Measurements from ENCODE around the gene PLOD1. TPM values are rescaled to one million over a fixed set of nuclear protein-coding genes. Genes with fewer than 3 reads are reported as not detected.

The PLOD1 gene
- total RNA-seq, 1 donor from 2014 or later, result 79.9 TPM

- Histone ChIP-seq H3K9me3 (no peaks in the 10 kb centered on the region), H3K27me3 (no peaks in the 10 kb centered on the region), H3K36me3 (peaks cover 27 to 57% of the 10 kb centered on the region in 2 donors), H3K4me1 (peaks cover 0 to 5% of the 10 kb centered on the region in 2 donors), H3K4me3 (no peak overlapping the region), H3K27ac (no peak overlapping the region)
- no peak for DNase-seq (ENCODE audit: low spot score in 2 of 2)
- intact Hi-C loops (cut with DNase I), result no loop called here
- no peak for TF ChIP-seq CTCF (IDR thresholded peaks at IDR 0.05)
Measured at GRCh38 chr1:11985171-11985570, 50.7 kb downstream of the PLOD1 start.

GRCh38 chr1:11985851-11986250 is 51.3 kb downstream of the PLOD1 start:
- no peak for DNase-seq (ENCODE audit: low spot score in 2 of 2)
- H3K27me3 ChIP-seq, result no peaks in the 10 kb centered on the region
- intact Hi-C loops (cut with DNase I), result no loop called here
- H3K4me1 ChIP-seq, result peaks cover 0 to 5% of the 10 kb centered on the region in 2 donors
- H3K4me3 ChIP-seq, result no peak overlapping the region
- H3K36me3 ChIP-seq, result peaks cover 34 to 64% of the 10 kb centered on the region in 2 donors
- no peak overlapping the region for H3K27ac ChIP-seq
- no peaks in the 10 kb centered on the region for H3K9me3 ChIP-seq
- TF ChIP-seq CTCF (IDR thresholded peaks at IDR 0.05), result no peak

- Histone ChIP-seq H3K4me1 (no peaks in the 10 kb centered on the region), H3K27ac (no peak overlapping the region), H3K36me3 (peaks cover 49 to 66% of the 10 kb centered on the region in 2 donors), H3K9me3 (no peaks in the 10 kb centered on the region), H3K27me3 (no peaks in the 10 kb centered on the region), H3K4me3 (no peak overlapping the region)
- intact Hi-C loops (cut with DNase I), result no loop called here
- TF ChIP-seq CTCF (IDR thresholded peaks at IDR 0.05), result no peak
- DNase-seq (ENCODE audit: low spot score in 2 of 2), result no peak
Measured at GRCh38 chr1:11989669-11990068, 55.2 kb downstream of the PLOD1 start.

DNA sequence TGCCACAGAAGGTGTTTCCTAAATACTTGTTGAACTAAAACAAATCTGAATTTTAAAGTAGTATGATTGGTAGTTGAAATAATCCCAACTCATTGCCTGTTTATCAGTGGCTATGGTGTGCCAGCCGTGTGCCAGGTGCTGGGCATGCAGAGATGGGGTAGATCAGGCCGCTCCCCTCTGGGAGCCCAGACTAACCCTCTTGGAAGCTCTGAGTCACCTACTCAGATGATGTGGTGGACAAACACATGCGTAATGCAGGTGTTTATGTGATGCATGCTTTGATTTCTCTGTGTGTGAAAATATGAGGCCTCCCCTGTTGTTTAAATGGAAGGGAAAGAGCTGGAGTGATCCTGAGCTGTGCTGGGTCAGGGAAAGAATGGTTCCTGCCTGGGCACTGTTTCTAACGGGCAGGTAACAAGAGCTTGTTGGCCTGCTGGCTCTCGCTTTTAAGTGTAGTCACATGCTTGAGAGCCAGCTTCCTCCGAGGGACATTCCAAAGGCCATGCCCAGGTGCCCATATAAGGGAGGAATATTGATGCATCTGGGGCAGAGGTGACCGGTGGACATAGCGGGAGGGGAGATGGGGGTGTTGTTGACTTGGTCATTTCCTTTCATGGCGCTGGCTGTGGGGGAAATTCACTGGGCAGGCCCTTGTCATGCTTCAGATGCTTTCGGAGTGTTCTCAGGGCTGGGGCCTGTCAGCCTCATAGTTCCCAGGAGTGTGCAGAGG is 56.0 kb downstream of the PLOD1 start:
- H3K36me3 ChIP-seq, result peaks cover 54 to 66% of the 10 kb centered on the region in 2 donors
- no peak for TF ChIP-seq CTCF (IDR thresholded peaks at IDR 0.05)
- no peak for DNase-seq (ENCODE audit: low spot score in 2 of 2)
- no peaks in the 10 kb centered on the region for H3K4me1 ChIP-seq
- H3K27me3 ChIP-seq, result no peaks in the 10 kb centered on the region
- no peaks in the 10 kb centered on the region for H3K9me3 ChIP-seq
- intact Hi-C loops (cut with DNase I), result no loop called here
- H3K27ac ChIP-seq, result no peak overlapping the region
- no peak overlapping the region for H3K4me3 ChIP-seq

DNA sequence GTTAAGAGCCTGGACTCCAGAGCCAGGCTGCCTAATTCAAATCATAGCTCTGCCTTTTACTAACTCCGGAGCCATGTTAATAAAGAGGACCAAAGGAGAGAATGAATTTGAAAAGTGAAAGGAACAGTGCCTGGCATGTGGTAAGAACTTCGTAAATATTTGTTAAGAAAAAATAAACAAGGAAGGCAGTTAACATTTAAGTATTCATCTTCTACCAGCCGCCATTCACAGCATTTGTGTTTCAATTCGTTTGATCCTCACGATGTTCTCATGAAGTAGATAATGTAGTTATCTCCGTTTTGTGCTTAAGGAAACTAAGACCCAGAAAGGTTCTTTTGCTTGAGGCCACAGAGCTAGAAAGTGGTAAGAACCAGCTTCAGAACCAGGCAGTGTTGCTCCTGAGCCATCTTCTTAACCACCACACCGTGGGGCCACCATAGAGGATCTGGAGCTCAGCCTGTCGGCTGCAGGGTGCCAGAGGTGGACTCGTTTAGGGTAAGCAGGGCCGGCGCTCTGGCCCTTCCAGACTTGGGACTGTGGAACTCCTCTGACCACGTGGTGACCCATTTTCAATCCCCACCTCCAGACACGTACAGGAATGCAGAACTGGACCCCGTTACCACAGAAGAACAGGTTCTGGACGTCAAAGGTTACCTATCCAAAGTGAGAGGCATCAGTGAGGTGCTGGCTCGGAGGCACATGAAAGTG is 57.6 kb downstream of the PLOD1 start:
- Histone ChIP-seq H3K4me3 (no peak overlapping the region), H3K27ac (no peak overlapping the region), H3K36me3 (peaks cover 66 to 75% of the 10 kb centered on the region in 2 donors), H3K9me3 (no peaks in the 10 kb centered on the region), H3K4me1 (no peaks in the 10 kb centered on the region), H3K27me3 (no peaks in the 10 kb centered on the region)
- no peak for TF ChIP-seq CTCF (IDR thresholded peaks at IDR 0.05)
- DNase-seq (ENCODE audit: low spot score in 2 of 2), result no peak
- intact Hi-C loops (cut with DNase I), result no loop called here

Measured in ascending aorta (tissue), 2 donors.